K562 (cell line): Measurements from ENCODE around the gene ZNF646. TPM values are rescaled to one million over a fixed set of nuclear protein-coding genes. Genes with fewer than 3 reads are reported as not detected.

ENCODE experiments used
- ATAC-seq: fragments of 200-7000 bp; cut with Tn5 transposase; 3 replicates; pipeline ENCODE4 v1.9.1; 2020; ENCODE audit warnings: moderate library complexity
- BruUV-seq: library from RNA; stranded (reverse); fragments of 400-500 nt; replicated peaks from 2 replicates; lab custom pipeline; 2021; lab: Mats Ljungman, UMichigan
- CTCF ChIA-PET: fragments of 300-600 bp; formaldehyde crosslinking; extraction: SDS; loops from one replicate; lab custom pipeline; 2021; ENCODE audit warnings: low intra/inter-chr PET ratio; lab: Yijun Ruan, JAX
- POLR2A ChIA-PET: fragments of 300-600, 350-650 bp; sonication (Branson Sonifier 250); formaldehyde crosslinking; extraction: SDS; loops from one replicate; lab custom pipeline; 2021; ENCODE audit warnings: antibody characterized with exemption, inconsistent platforms; lab: Yijun Ruan, JAX
- DNase-seq, 4 experiments: peaks; one replicate each; pipeline versions ENCODE4 v3.0.0 to v3.0.0-alpha.2; 2011 to 2018; ENCODE audit warnings: low spot score in 3 of 4, mixed read lengths in 3 of 4; ENCODE audit errors: extremely low read depth in 1 of 4
- FAIRE-seq: peaks from 2 replicates; lab custom pipeline; 2011; peaks lifted over from hg19 to GRCh38; lab: Jason Lieb, UNC
- H2AFZ ChIP-seq: 2 replicates; pipeline ENCODE4 v1.6.0; 2011; ENCODE audit warnings: low read depth, low read length, control low read depth, inconsistent platforms
- H3K27ac ChIP-seq: fragments of 200-600 bp; 3 replicates; pipeline ENCODE4 v1.8.0; 2011; ENCODE audit warnings: low read depth, mild to moderate bottlenecking, control low read depth, inconsistent platforms, low read length, moderate library complexity, mixed read lengths; ENCODE audit errors: extremely low read depth
- H3K27me3 ChIP-seq, 2 experiments: fragments of 300-600 bp in 1 of 2; 2 replicates in 1 of 2; 3 replicates in 1 of 2; pipeline versions ENCODE4 v1.6.0 to v1.8.0; 2011; ENCODE audit warnings: inconsistent platforms in 2 of 2, low read length in 2 of 2, mild to moderate bottlenecking in 1 of 2, mixed read lengths in 1 of 2, moderate library complexity in 1 of 2; ENCODE audit not compliant: control insufficient read depth in 2 of 2, insufficient read depth in 2 of 2
- H3K36me3 ChIP-seq: fragments of 300-600 bp; 3 replicates; pipeline ENCODE4 v1.8.0; 2011; ENCODE audit warnings: mild to moderate bottlenecking, low read length, inconsistent platforms; ENCODE audit not compliant: control insufficient read depth, insufficient read depth
- H3K4me1 ChIP-seq, 2 experiments: fragments of 200-600 bp in 1 of 2; replicated peaks in 1 of 2; 2 replicates in 1 of 2; 3 replicates in 1 of 2; pipeline versions ENCODE4 v1.5.1 to v1.8.0; 2011; ENCODE audit warnings: inconsistent platforms in 2 of 2, low read length in 2 of 2, mild to moderate bottlenecking in 1 of 2, mixed read lengths in 1 of 2, moderate library complexity in 1 of 2; ENCODE audit not compliant: control insufficient read depth in 2 of 2, insufficient read depth in 2 of 2
- H3K4me2 ChIP-seq: 2 replicates; pipeline ENCODE4 v1.6.1; 2011; ENCODE audit warnings: low read length, control low read depth, inconsistent platforms, mixed read lengths; ENCODE audit not compliant: insufficient read depth
- H3K4me3 ChIP-seq: fragments of 200-600 bp; sonication (generic), shearing (Covaris generic); 2 replicates; pipeline ENCODE4 v1.5.1; 2016; ENCODE audit warnings: control low read depth, inconsistent platforms
- H3K79me2 ChIP-seq: fragments of 200-600 bp; 3 replicates; pipeline ENCODE4 v1.8.0; 2011; ENCODE audit warnings: low read length, inconsistent platforms; ENCODE audit not compliant: control insufficient read depth, insufficient read depth
- H3K9ac ChIP-seq, 2 experiments: 2 replicates each; pipeline versions ENCODE4 v1.6.0 to v1.6.1; 2011; ENCODE audit warnings: low read depth in 2 of 2, low read length in 2 of 2, control low read depth in 1 of 2, inconsistent platforms in 1 of 2, mild to moderate bottlenecking in 1 of 2, mixed read lengths in 1 of 2; ENCODE audit not compliant: insufficient read depth in 1 of 2
- H3K9me1 ChIP-seq: one replicate; pipeline ENCODE4 v1.6.0; 2011; ENCODE audit warnings: inconsistent platforms, mild to moderate bottlenecking, low read length, moderate library complexity; ENCODE audit not compliant: control insufficient read depth, insufficient read depth
- H3K9me3 ChIP-seq: replicated peaks from 2 replicates; pipeline ENCODE4 v1.5.1; 2011; ENCODE audit warnings: low read depth, low read length, inconsistent platforms; ENCODE audit not compliant: control insufficient read depth, insufficient read depth
- H4K20me1 ChIP-seq: replicated peaks from 2 replicates; pipeline ENCODE4 v1.6.1; 2011; ENCODE audit warnings: low read length, inconsistent platforms, mixed read lengths; ENCODE audit not compliant: control insufficient read depth, insufficient read depth
- ARID3A ChIP-seq: IDR thresholded peaks from 2 replicates; pipeline ENCODE4 v1.6.1; 2012; ENCODE audit warnings: low read depth, low read length, improper control_type of control experiment, borderline replicate concordance
- ARID3B ChIP-seq: fragments of 250-450 bp; sonication (Bioruptor Pico); IDR thresholded peaks from 2 replicates; pipeline ENCODE4 v1.4.0; 2020; ENCODE audit warnings: borderline replicate concordance
- ARID4B ChIP-seq: sonication (generic); formaldehyde crosslinking; IDR thresholded peaks from 2 replicates; pipeline ENCODE4 v1.8.0; 2022; ENCODE audit warnings: mild to moderate bottlenecking, missing genetic modification reagents
- ARNT ChIP-seq, 2 experiments: fragments of 450-650 bp; IDR thresholded peaks; 2 replicates each; pipeline ENCODE4 v1.6.1; 2016; ENCODE audit warnings: mild to moderate bottlenecking in 1 of 2
- ERF ChIP-seq: fragments of 450-650 bp; formaldehyde crosslinking; IDR thresholded peaks from 2 replicates; pipeline ENCODE4 v1.4.0; 2020; ENCODE audit warnings: mild to moderate bottlenecking, mixed read lengths
- FOSL1 ChIP-seq: fragments of 200-800 bp; sonication (Bioruptor generic); conservative IDR thresholded peaks from 2 replicates; pipeline ENCODE4 v1.6.1; 2016; ENCODE audit warnings: missing genetic modification characterization, missing compliant biosample characterization
- FOXK2 ChIP-seq, 2 experiments: fragments of 450-650 bp; IDR thresholded peaks in 1 of 2; conservative IDR thresholded peaks in 1 of 2; 2 replicates each; pipeline ENCODE4 v1.6.1; 2016; ENCODE audit warnings: low read depth in 2 of 2, mild to moderate bottlenecking in 1 of 2
- GTF2E2 ChIP-seq: fragments of 200-800 bp; sonication (Bioruptor generic); IDR thresholded peaks from 2 replicates; pipeline ENCODE4 v1.6.1; 2016; ENCODE audit warnings: missing genetic modification characterization, missing compliant biosample characterization
- MTA3 ChIP-seq: fragments of 450-650 bp; formaldehyde crosslinking; IDR thresholded peaks from 2 replicates; pipeline ENCODE4 v1.6.1; 2017; ENCODE audit warnings: mild to moderate bottlenecking, borderline replicate concordance
- NFATC3 ChIP-seq: fragments of 450-650 bp; IDR thresholded peaks from 2 replicates; pipeline ENCODE4 v1.6.1; 2017; ENCODE audit warnings: mild to moderate bottlenecking
- ZNF830 ChIP-seq: fragments of 250-450 bp; sonication (Bioruptor Pico); IDR thresholded peaks from 2 replicates; pipeline ENCODE4 v1.5.0; 2021; ENCODE audit warnings: mild to moderate bottlenecking
- WGBS: fragments of 100-300 bp; shearing (Covaris generic); methylation state at CpG from one replicate; pipeline ENCODE4 v1.1.6; 2016; ENCODE audit warnings: low coverage, mixed read lengths; ENCODE audit not compliant: insufficient coverage; ENCODE audit errors: missing lambda C conversion rate; 5-methylcytosine and 5-hydroxymethylcytosine counted together
- in situ Hi-C: fragments of 300-500 bp; cut with MboI; formaldehyde crosslinking; loops from 4 replicates; pipeline ENCODE4 v1.15.0; 2018; ENCODE audit warnings: inconsistent platforms, mixed read lengths
- intact Hi-C: fragments of 100-400 bp; cut with micrococcal nuclease; formaldehyde crosslinking; loops from 2 replicates; pipeline ENCODE4 v1.14.2; 2022
- polyA plus RNA-seq, 8 experiments: library from polyadenylated mRNA; depleted of rRNA in 4 of 8; stranded (reverse) in 5 of 8; unstranded in 3 of 8; fragments of >200 nt; fragmentation: Nextera tagmentation in 2 of 8; fragmentation: Illumina TruSeq in 1 of 8; extraction: Ambion mirVana in 2 of 8; extraction: Trizol in 1 of 8; gene quantifications; 2 replicates each; pipeline versions ENCODE4 v1.2.1 to v1.2.3, GENCODE V29; 2011 to 2014; ENCODE audit warnings: inconsistent platforms in 1 of 8, missing spikeins in 1 of 8
- total RNA-seq, 7 experiments: library from RNA; depleted of rRNA in 6 of 7; stranded (reverse); fragments of >200 nt in 6 of 7; fragmentation: Illumina TruSeq in 2 of 7; extraction: Trizol in 2 of 7; gene quantifications; 2 replicates each; pipeline versions ENCODE4 v1.2.1 to v1.2.3, GENCODE V29; 2011 to 2021; ENCODE audit warnings: low replicate concordance in 1 of 7

ZNF646 gene
- total and polyA plus RNA-seq, 9 of the 15 experiments (the other 6 are each of a cell fraction or from before 2014, with no cell fraction given), result 0.08 to 20.6 (median 8.0) TPM

GRCh38 chr16:31118223-31119155 lies 44.3 kb downstream of the ZNF646 start:
- FAIRE-seq, result peak; percentile 60
- CTCF ChIA-PET, result no interaction called here
- H3K27me3 ChIP-seq, result no peaks in the 10 kb centered on the region
- no peaks in the 10 kb centered on the region for H3K9me1 ChIP-seq
- H3K4me3 ChIP-seq, result peak overlapping the region; percentile 68
- H2AFZ ChIP-seq, result peak overlapping the region; percentile 66; the same call in 1 of the 2 replicates
- peaks cover 5% of the 10 kb centered on the region for H4K20me1 ChIP-seq
- H3K9me3 ChIP-seq, result no peaks in the 10 kb centered on the region
- POLR2A ChIA-PET, result interaction anchor here (0.6 to 6.0 kb wide), 13 partner anchors 9 to 358 kb away, joined by 3 to 44 read pairs (median 4); partner anchors contain the start of genes FUS, HSD3B7 and PRSS8
- 47% methylated on average over 9 of the region's 9 CpGs for WGBS
- BruUV-seq, result no TSS peak
- ATAC-seq, result no peak
- peaks cover 49% of the 10 kb centered on the region for H3K36me3 ChIP-seq
- peak overlapping the region; percentile 90 for H3K9ac ChIP-seq
- peak overlapping the region; percentile 99 for H3K4me2 ChIP-seq
- intact Hi-C loops, result no loop called here
- H3K79me2 ChIP-seq, result peaks cover 38% of the 10 kb centered on the region
- DNase-seq, result no peak
- in situ Hi-C loops, result no loop called here
- H3K27ac ChIP-seq, result peak overlapping the region; percentile 91
- H3K4me1 ChIP-seq, result peaks cover 2 to 19% of the 10 kb centered on the region in 2 experiments; a peak in 4 of 5 replicates
- TF ChIP-seq ARID3A (no peak), ERF (CRISPR knock-in tag) (0 out of 2 replicates have a peak, but pooled peaks have one; percentile 16), ZNF830 (CRISPR knock-in tag) (no peak), FOXK2 (conservative IDR thresholded peaks at IDR 0.05 in 1 of 2, IDR thresholded peaks at IDR 0.05 in 1 of 2; ENCODE audit: low read depth in 2 of 2) (0 out of 4 replicates have a peak, but pooled peaks of 1 of the 2 experiments have one; percentile 3), GTF2E2 (0 out of 2 replicates have a peak, but pooled peaks have one; percentile 23), ARID4B (peak; percentile 11; the same call in 1 of the 2 replicates), ARNT (IDR thresholded peaks at IDR 0.05) (peak in 1 of 2 experiments; percentile 45; a peak in 1 of 4 replicates), NFATC3 (no peak), FOSL1 (tag) (peak; percentile 16; the same call in 1 of the 2 replicates), MTA3 (0 out of 2 replicates have a peak, but pooled peaks have one; percentile 20), ARID3B (no peak)
